Sigmoid colon (tissue), 4 donors: ENCODE results near the gene SLC4A1AP.

ENCODE experiments used
- CTCF ChIP-seq, 4 experiments: fragments of 450-650 bp in 3 of 4; fragments of 200-600 bp in 1 of 4; IDR thresholded peaks; one replicate each; pipeline ENCODE4 v1.5.1; 2016 to 2019; ENCODE audit warnings: antibody characterized with exemption in 4 of 4, mild to moderate bottlenecking in 3 of 4, moderate library complexity in 2 of 4
- EP300 ChIP-seq, 4 donors: sonication (generic); formaldehyde crosslinking; IDR thresholded peaks; one replicate each; pipeline ENCODE4 v1.6.1; 2017; ENCODE audit warnings: antibody characterized with exemption in 4 of 4
- POLR2A ChIP-seq, 2 donors: fragments of 450-650 bp; IDR thresholded peaks; one replicate each; pipeline ENCODE4 v1.6.1; 2016; ENCODE audit warnings: antibody characterized with exemption in 2 of 2, mild to moderate bottlenecking in 2 of 2, moderate library complexity in 2 of 2
- POLR2AphosphoS5 ChIP-seq, 4 donors: sonication (generic); formaldehyde crosslinking; IDR thresholded peaks; one replicate each; pipeline ENCODE4 v1.6.1; 2017; ENCODE audit warnings: antibody characterized with exemption in 4 of 4

DNA sequence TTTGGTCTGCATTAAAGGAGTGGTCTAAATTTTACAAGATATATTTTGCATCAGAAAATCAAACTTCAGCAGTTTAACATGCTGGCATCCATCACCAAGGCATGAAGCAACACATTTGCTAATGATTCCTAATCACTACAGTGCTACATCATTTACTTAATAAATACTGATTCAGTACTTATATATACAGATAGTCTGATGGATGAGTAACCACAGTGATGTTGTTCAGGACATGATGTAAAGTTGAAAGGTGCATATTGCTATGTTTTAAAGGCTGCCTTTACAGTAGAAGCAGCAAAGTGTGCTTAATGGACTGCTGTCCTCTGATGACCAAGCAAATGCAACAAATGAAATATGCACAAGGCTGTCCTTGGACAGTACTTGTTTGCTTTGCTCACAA is 11.3 kb upstream of the SLC4A1AP start:
- TF ChIP-seq CTCF (IDR thresholded peaks at IDR 0.05) (no peak), POLR2A (IDR thresholded peaks at IDR 0.05) (no peak), POLR2AphosphoS5 (IDR thresholded peaks at IDR 0.05) (no peak), EP300 (IDR thresholded peaks at IDR 0.05) (no peak)
